Measurements from ENCODE around the gene ZNF709. TPM values are rescaled to one million over a fixed set of nuclear protein-coding genes. Genes with fewer than 3 reads are reported as not detected.
"Not testable (repeated sequence)": the region's sequence is repeated elsewhere in the genome, so short reads cannot be mapped to it uniquely, and the experiment has no call there.

ZNF709 gene
- total and polyA plus RNA-seq, 4 donors: 0.64 to 14.6 (median 1.9) TPM

- TF ChIP-seq, protein P1, sequence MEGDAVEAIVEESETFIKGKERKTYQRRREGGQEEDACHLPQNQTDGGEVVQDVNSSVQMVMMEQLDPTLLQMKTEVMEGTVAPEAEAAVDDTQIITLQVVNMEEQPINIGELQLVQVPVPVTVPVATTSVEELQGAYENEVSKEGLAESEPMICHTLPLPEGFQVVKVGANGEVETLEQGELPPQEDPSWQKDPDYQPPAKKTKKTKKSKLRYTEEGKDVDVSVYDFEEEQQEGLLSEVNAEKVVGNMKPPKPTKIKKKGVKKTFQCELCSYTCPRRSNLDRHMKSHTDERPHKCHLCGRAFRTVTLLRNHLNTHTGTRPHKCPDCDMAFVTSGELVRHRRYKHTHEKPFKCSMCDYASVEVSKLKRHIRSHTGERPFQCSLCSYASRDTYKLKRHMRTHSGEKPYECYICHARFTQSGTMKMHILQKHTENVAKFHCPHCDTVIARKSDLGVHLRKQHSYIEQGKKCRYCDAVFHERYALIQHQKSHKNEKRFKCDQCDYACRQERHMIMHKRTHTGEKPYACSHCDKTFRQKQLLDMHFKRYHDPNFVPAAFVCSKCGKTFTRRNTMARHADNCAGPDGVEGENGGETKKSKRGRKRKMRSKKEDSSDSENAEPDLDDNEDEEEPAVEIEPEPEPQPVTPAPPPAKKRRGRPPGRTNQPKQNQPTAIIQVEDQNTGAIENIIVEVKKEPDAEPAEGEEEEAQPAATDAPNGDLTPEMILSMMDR (IDR thresholded peaks at IDR 0.05; ENCODE audit: control extremely low read depth, extremely low read depth): no peak
- H3K9ac ChIP-seq (ENCODE audit: insufficient read depth in 1 of 2, low read length in 2 of 2): no peak overlapping the region
- no peaks in the 10 kb centered on the region for H3K27me3 ChIP-seq (ENCODE audit: control insufficient read depth in 3 of 3, insufficient read depth in 3 of 3, low read length in 2 of 3)
- no peak overlapping the region for H3K27ac ChIP-seq (ENCODE audit: low read depth in 1 of 2, low read length in 1 of 2)
- WGBS, 2 donors: 92 to 97% methylated on average over 4 of the region's 4 CpGs
- H3K4me3 ChIP-seq: no peak overlapping the region
- peaks cover 2 to 14% (median 9%) of the 10 kb centered on the region in 4 donors for H3K36me3 ChIP-seq (ENCODE audit: control insufficient read depth in 4 of 4, insufficient read depth in 4 of 4, low read length in 4 of 4)
- no peak for DNase-seq
- no peaks in the 10 kb centered on the region for H3K4me1 ChIP-seq (ENCODE audit: control insufficient read depth in 5 of 5, insufficient read depth in 5 of 5, low read length in 5 of 5)
- H3K9me3 ChIP-seq (ENCODE audit: control insufficient read depth in 4 of 4, insufficient read depth in 3 of 4, low read length in 3 of 4): peaks cover 0 to 6% (median under 1%) of the 10 kb centered on the region in 4 donors
- ATAC-seq (ENCODE audit: insufficient read depth, low FRiP score): no peak
These were observed 58.7 kb downstream of the ZNF709 start for GRCh38 chr19:12425888-12426274.

DNA sequence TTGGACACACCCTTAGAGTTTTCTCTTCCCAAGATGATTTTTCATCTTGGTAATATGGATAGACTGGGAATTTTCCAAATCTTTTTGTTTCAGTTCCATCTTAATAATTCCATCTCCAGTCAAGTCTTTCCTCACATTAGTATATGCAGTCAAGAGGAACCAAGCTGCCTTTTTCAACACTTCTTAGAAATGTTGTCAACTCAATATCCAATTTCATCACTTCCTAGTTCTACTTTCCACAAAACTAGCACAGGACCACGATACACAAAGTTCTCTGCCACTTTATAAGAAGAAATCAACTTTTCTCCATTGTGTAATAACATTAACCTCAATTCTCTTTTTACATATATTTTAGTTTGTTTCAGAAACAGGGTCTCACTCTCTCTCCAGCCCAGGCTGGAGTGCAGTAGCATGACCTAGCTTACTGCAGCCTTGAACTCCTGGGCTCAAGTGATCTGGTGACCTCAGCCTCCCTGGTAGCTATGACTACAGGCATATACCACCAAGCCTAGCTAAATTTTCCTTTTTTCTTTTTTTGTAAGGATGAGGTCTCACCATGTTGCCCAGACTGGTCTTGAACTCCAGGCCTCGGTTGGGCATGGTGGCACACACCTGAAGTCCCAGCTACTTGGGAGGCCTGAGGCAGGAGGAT, 59.3 kb downstream of the ZNF709 start:
- TF ChIP-seq, protein P1 (IDR thresholded peaks at IDR 0.05; ENCODE audit: control extremely low read depth, extremely low read depth): no peak
- H3K36me3 ChIP-seq (ENCODE audit: control insufficient read depth in 4 of 4, insufficient read depth in 4 of 4, low read length in 4 of 4): peaks cover 0 to 10% (median 4%) of the 10 kb centered on the region in 4 donors
- ATAC-seq (ENCODE audit: insufficient read depth, low FRiP score) (no peak), DNase-seq (no peak)
- H3K4me3 ChIP-seq: no peak overlapping the region
- peaks cover 0 to 3% (median under 1%) of the 10 kb centered on the region in 4 donors for H3K9me3 ChIP-seq (ENCODE audit: control insufficient read depth in 4 of 4, insufficient read depth in 3 of 4, low read length in 3 of 4)
- H3K27ac ChIP-seq (ENCODE audit: low read depth in 1 of 2, low read length in 1 of 2): no peak overlapping the region
- no peaks in the 10 kb centered on the region for H3K27me3 ChIP-seq (ENCODE audit: control insufficient read depth in 3 of 3, insufficient read depth in 3 of 3, low read length in 2 of 3)
- no peaks in the 10 kb centered on the region for H3K4me1 ChIP-seq (ENCODE audit: control insufficient read depth in 5 of 5, insufficient read depth in 5 of 5, low read length in 5 of 5)
- H3K9ac ChIP-seq (ENCODE audit: insufficient read depth in 1 of 2, low read length in 2 of 2): no peak overlapping the region
- WGBS, 2 donors: 66 to 83% methylated on average over 2 of the region's 2 CpGs

GRCh38 chr19:12417273-12417672, 67.3 kb downstream of the ZNF709 start:
- not testable (repeated sequence) for ATAC-seq (ENCODE audit: insufficient read depth, low FRiP score); H3K4me3 ChIP-seq; H3K9me3 ChIP-seq (ENCODE audit: control insufficient read depth in 4 of 4, insufficient read depth in 3 of 4, low read length in 3 of 4); DNase-seq; H3K27ac ChIP-seq (ENCODE audit: low read depth in 1 of 2, low read length in 1 of 2); H3K27me3 ChIP-seq (ENCODE audit: control insufficient read depth in 3 of 3, insufficient read depth in 3 of 3, low read length in 2 of 3); H3K4me1 ChIP-seq (ENCODE audit: control insufficient read depth in 5 of 5, insufficient read depth in 5 of 5, low read length in 5 of 5); H3K36me3 ChIP-seq (ENCODE audit: control insufficient read depth in 4 of 4, insufficient read depth in 4 of 4, low read length in 4 of 4); H3K9ac ChIP-seq (ENCODE audit: insufficient read depth in 1 of 2, low read length in 2 of 2)
- 92 to 96% methylated on average over 5 of the region's 5 CpGs for WGBS, 2 donors

DNA sequence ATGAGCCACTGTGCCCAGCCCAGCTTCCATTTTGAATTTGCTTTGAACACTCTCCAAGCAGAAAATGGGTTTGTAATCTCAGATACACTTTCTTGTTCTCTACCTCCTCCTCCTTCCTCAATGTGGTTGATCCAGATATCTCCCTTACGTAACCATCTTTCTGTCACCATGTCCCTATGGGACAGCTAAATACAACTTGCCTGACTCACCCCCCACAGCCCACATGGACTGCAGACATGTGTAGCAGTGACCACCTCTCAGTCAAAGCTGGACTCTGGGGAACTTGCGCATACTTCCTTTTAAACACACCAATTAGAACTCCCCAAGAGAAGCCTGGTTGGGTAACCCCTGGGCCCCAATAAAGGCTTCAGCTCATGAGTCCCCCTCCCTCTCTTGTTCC, 72.7 kb downstream of the ZNF709 start:
- H3K9ac ChIP-seq (ENCODE audit: insufficient read depth in 1 of 2, low read length in 2 of 2): no peak overlapping the region
- 96 to 97% methylated on average over 2 of the region's 2 CpGs for WGBS, 2 donors
- ATAC-seq (ENCODE audit: insufficient read depth, low FRiP score) (no peak), DNase-seq (no peak)
- H3K36me3 ChIP-seq (ENCODE audit: control insufficient read depth in 4 of 4, insufficient read depth in 4 of 4, low read length in 4 of 4): no peaks in the 10 kb centered on the region
- no peaks in the 10 kb centered on the region for H3K27me3 ChIP-seq (ENCODE audit: control insufficient read depth in 3 of 3, insufficient read depth in 3 of 3, low read length in 2 of 3)
- TF ChIP-seq, protein P1 (IDR thresholded peaks at IDR 0.05; ENCODE audit: control extremely low read depth, extremely low read depth): no peak
- no peaks in the 10 kb centered on the region for H3K9me3 ChIP-seq (ENCODE audit: control insufficient read depth in 4 of 4, insufficient read depth in 3 of 4, low read length in 3 of 4)
- H3K27ac ChIP-seq (ENCODE audit: low read depth in 1 of 2, low read length in 1 of 2): no peak overlapping the region
- no peak overlapping the region for H3K4me3 ChIP-seq
- no peaks in the 10 kb centered on the region for H3K4me1 ChIP-seq (ENCODE audit: control insufficient read depth in 5 of 5, insufficient read depth in 5 of 5, low read length in 5 of 5)

Small RNA genes within 50 kb of the gene (small RNA-seq; reads per million reads assigned to genes)
- gene MTCO1P27 (ENCODE audit: low replicate concordance) (not detected), gene PPIAP20 (ENCODE audit: low replicate concordance) (not detected)

Other genes starting within 250 kb of the ZNF709 start
- 10 to 100 TPM; 15.5 to 29.3 TPM for gene ZNF44, start 189.9 kb downstream of the ZNF709 start, total RNA-seq
- gene ZNF44, start 189.9 kb downstream of the ZNF709 start, polyA plus RNA-seq: 1 to 10 TPM; 7.1 to 8.0 TPM
- gene ZNF563, start 151.2 kb downstream of the ZNF709 start, total RNA-seq: 1 to 10 TPM; 3.2 to 4.9 TPM
- gene ZNF563, start 151.2 kb downstream of the ZNF709 start, polyA plus RNA-seq: 1 to 10 TPM; 1.6 to 1.9 TPM
- gene ZNF442, start 119.1 kb downstream of the ZNF709 start, total RNA-seq: 1 to 10 TPM; 4.7 to 7.2 TPM
- gene ZNF442, start 119.1 kb downstream of the ZNF709 start, polyA plus RNA-seq: 1 to 10 TPM; 1.1 to 1.9 TPM
- 1 to 10 TPM; 5.4 to 9.8 TPM for gene ZNF799, start 83.5 kb downstream of the ZNF709 start, total RNA-seq
- 1 to 10 TPM; 3.6 to 6.2 TPM for gene ZNF799, start 83.5 kb downstream of the ZNF709 start, polyA plus RNA-seq
- gene ZNF443, start 43.8 kb downstream of the ZNF709 start, total RNA-seq: 1 to 10 TPM; 3.3 to 9.4 TPM
- 1 to 10 TPM; 1.4 to 2.6 TPM for gene ZNF443, start 43.8 kb downstream of the ZNF709 start, polyA plus RNA-seq
- 10 to 100 TPM; 11.1 to 26.3 TPM for gene ZNF564, start 66.7 kb upstream of the ZNF709 start, total RNA-seq
- gene ZNF564, start 66.7 kb upstream of the ZNF709 start, polyA plus RNA-seq: 1 to 10 TPM; 5.2 to 5.3 TPM
- 10 to 100 TPM in 1 of 2 donors, 1 to 10 TPM in 1; 7.7 to 10.4 TPM for gene ZNF490, start 126.0 kb upstream of the ZNF709 start, total RNA-seq
- gene ZNF490, start 126.0 kb upstream of the ZNF709 start, polyA plus RNA-seq: under 1 TPM; 0.94 to 0.96 TPM
- gene ZNF791, start 126.1 kb upstream of the ZNF709 start, total RNA-seq: 10 to 100 TPM; 20.7 to 33.4 TPM
- 10 to 100 TPM in 1 of 2 donors, 1 to 10 TPM in 1; 5.5 to 10.1 TPM for gene ZNF791, start 126.1 kb upstream of the ZNF709 start, polyA plus RNA-seq
- gene MAN2B1, start 181.9 kb upstream of the ZNF709 start, total RNA-seq: 100 to 1,000 TPM in 1 of 2 donors, 10 to 100 TPM in 1; 38.7 to 160 TPM
- gene MAN2B1, start 181.9 kb upstream of the ZNF709 start, polyA plus RNA-seq: 100 to 1,000 TPM in 1 of 2 donors, 10 to 100 TPM in 1; 93.2 to 118 TPM
- 10 to 100 TPM in 1 of 2 donors, 1 to 10 TPM in 1; 7.9 to 11.9 TPM for gene WDR83, start 182.0 kb upstream of the ZNF709 start, total RNA-seq
- 10 to 100 TPM; 11.8 to 15.8 TPM for gene WDR83, start 182.0 kb upstream of the ZNF709 start, polyA plus RNA-seq
- gene DHPS, start 197.1 kb upstream of the ZNF709 start, total RNA-seq: 10 to 100 TPM; 65.0 to 78.8 TPM
- 10 to 100 TPM; 70.7 to 80.8 TPM for gene DHPS, start 197.1 kb upstream of the ZNF709 start, polyA plus RNA-seq
- not detected for gene GNG14, start 203.2 kb upstream of the ZNF709 start, total RNA-seq
- not detected for gene GNG14, start 203.2 kb upstream of the ZNF709 start, polyA plus RNA-seq
- 10 to 100 TPM; 10.7 to 17.1 TPM for gene FBXW9, start 211.8 kb upstream of the ZNF709 start, total RNA-seq
- 10 to 100 TPM in 1 of 2 donors, 1 to 10 TPM in 1; 6.8 to 13.0 TPM for gene FBXW9, start 211.8 kb upstream of the ZNF709 start, polyA plus RNA-seq
- 10 to 100 TPM; 54.7 to 63.0 TPM for gene TNPO2, start 239.1 kb upstream of the ZNF709 start, total RNA-seq
- gene TNPO2, start 239.1 kb upstream of the ZNF709 start, polyA plus RNA-seq: 10 to 100 TPM; 29.5 to 31.5 TPM
- gene TRIR, start 249.9 kb upstream of the ZNF709 start, total RNA-seq: 100 to 1,000 TPM in 1 of 2 donors, 10 to 100 TPM in 1; 77.2 to 144 TPM
- 100 to 1,000 TPM; 226 to 422 TPM for gene TRIR, start 249.9 kb upstream of the ZNF709 start, polyA plus RNA-seq